PC-9 (cell line): ENCODE measurements around the gene IGFBP7. TPM values are rescaled to one million over a fixed set of nuclear protein-coding genes. Genes with fewer than 3 reads are reported as not detected.

Source experiments
- BruUV-seq: library from RNA; stranded (reverse); fragments of 400-500 nt; replicated peaks from 2 replicates; lab custom pipeline; 2021; lab: Mats Ljungman, UMichigan
- CTCF ChIA-PET: fragments of 300-600 bp; sonication (Branson Sonifier 250); formaldehyde crosslinking; loops from one replicate; lab custom pipeline; 2022; ENCODE audit warnings: antibody characterized with exemption; lab: Charles Lee
- POLR2A ChIA-PET: fragments of 300-600 bp; sonication (Branson Sonifier 250); formaldehyde crosslinking; loops from one replicate; lab custom pipeline; 2022; ENCODE audit warnings: antibody characterized with exemption; ENCODE audit not compliant: unreplicated experiment; lab: Charles Lee
- DNase-seq, 2 experiments: peaks; one replicate each; pipeline versions ENCODE4 v3.0.0 to v3.0.0-alpha.2; 2015 to 2022; ENCODE audit warnings: mixed read lengths in 1 of 2
- H2AFZ ChIP-seq: fragments of 200-600 bp; sonication (generic); 2 replicates; pipeline ENCODE4 v1.8.1; 2017; ENCODE audit warnings: antibody characterized with exemption
- H3F3A ChIP-seq: fragments of 200-600 bp; sonication (generic); 2 replicates; pipeline ENCODE4 v1.8.1; 2017; ENCODE audit warnings: antibody characterized with exemption, mild to moderate bottlenecking, low read depth; ENCODE audit not compliant: insufficient read depth
- H3K27ac ChIP-seq: fragments of 200-600 bp; sonication (generic); 2 replicates; pipeline ENCODE4 v1.6.1; 2016; ENCODE audit warnings: mixed run types
- H3K27me3 ChIP-seq: fragments of 200-600 bp; sonication (generic); 2 replicates; pipeline ENCODE4 v1.6.1; 2016; ENCODE audit warnings: low read depth, mixed run types; ENCODE audit not compliant: insufficient read depth
- H3K36me3 ChIP-seq: fragments of 200-600 bp; sonication (generic); 2 replicates; pipeline ENCODE4 v1.6.1; 2016; ENCODE audit warnings: low read depth, mixed run types
- H3K4me1 ChIP-seq: fragments of 200-600 bp; sonication (generic); replicated peaks from 2 replicates; pipeline ENCODE4 v1.6.1; 2016; ENCODE audit warnings: mixed run types; ENCODE audit not compliant: insufficient read depth
- H3K4me2 ChIP-seq: fragments of 200-600 bp; sonication (generic); 2 replicates; pipeline ENCODE4 v1.6.1; 2017; ENCODE audit warnings: mixed run types
- H3K4me3 ChIP-seq: fragments of 200-600 bp; sonication (generic); 2 replicates; pipeline ENCODE4 v1.6.1; 2016; ENCODE audit warnings: mixed run types
- H3K79me2 ChIP-seq: fragments of 200-600 bp; sonication (generic); 2 replicates; pipeline ENCODE4 v1.6.1; 2017; ENCODE audit warnings: low read depth, mixed run types
- H3K9me2 ChIP-seq: fragments of 200-600 bp; sonication (generic); 2 replicates; pipeline ENCODE4 v1.8.1; 2017; ENCODE audit warnings: mild to moderate bottlenecking; ENCODE audit not compliant: insufficient read depth
- H3K9me3 ChIP-seq: fragments of 200-600 bp; sonication (generic); 2 replicates; pipeline ENCODE4 v1.8.1; 2016; ENCODE audit warnings: low read depth; ENCODE audit not compliant: insufficient read depth
- H4K20me1 ChIP-seq: fragments of 200-600 bp; sonication (generic); 2 replicates; pipeline ENCODE4 v1.8.1; 2017; ENCODE audit not compliant: insufficient read depth
- CTCF ChIP-seq: fragments of 200-600 bp; sonication (generic); conservative IDR thresholded peaks from 2 replicates; pipeline ENCODE4 v1.6.1; 2017; ENCODE audit warnings: mixed run types, antibody characterized with exemption, mild to moderate bottlenecking, moderate library complexity
- EZH2 ChIP-seq: fragments of 200-600 bp; sonication (generic); IDR thresholded peaks from 2 replicates; pipeline ENCODE4 v1.8.0; 2017; ENCODE audit warnings: antibody characterized with exemption, low read depth
- intact Hi-C: fragments of 100-400 bp; cut with micrococcal nuclease; formaldehyde crosslinking; loops from one replicate; pipeline ENCODE4 v1.10.0; 2022; ENCODE audit not compliant: unreplicated experiment
- total RNA-seq: library from RNA; stranded (reverse); gene quantifications from 2 replicates; pipeline ENCODE4 v1.2.3, GENCODE V29; 2021

IGFBP7 gene
- total RNA-seq, 1 experiment from 2014 or later, result 127 TPM

GRCh38 chr4:57102050-57102624 is 8.0 kb downstream of the IGFBP7 start:
- intact Hi-C loops, result loop anchor here (1.0 kb wide), 1 partner anchor 9 kb away; no protein-coding TSS in a partner anchor
- peak in 1 of 2 experiments; percentile 56 for DNase-seq
- H4K20me1 ChIP-seq, result no peaks in the 10 kb centered on the region
- no peaks in the 10 kb centered on the region for H3K79me2 ChIP-seq
- H3K27me3 ChIP-seq, result no peaks in the 10 kb centered on the region
- H3K4me3 ChIP-seq, result no peak overlapping the region
- H3K4me1 ChIP-seq, result no peaks in the 10 kb centered on the region
- no peaks in the 10 kb centered on the region for H3K9me2 ChIP-seq
- H3K4me2 ChIP-seq, result no peak overlapping the region
- TF ChIP-seq EZH2, result no peak
- no peak for TF ChIP-seq CTCF
- BruUV-seq, result no TSS peak
- no peaks in the 10 kb centered on the region for H3K36me3 ChIP-seq
- H3K9me3 ChIP-seq, result no peaks in the 10 kb centered on the region
- POLR2A ChIA-PET, result interaction anchor here (0.6 kb wide), 1 partner anchor 21 kb away, joined by 3 read pairs; no protein-coding TSS in a partner anchor
- CTCF ChIA-PET, result interaction anchor here (0.7 kb wide), 1 partner anchor 64 kb away, joined by 4 read pairs; no protein-coding TSS in a partner anchor
- no peak overlapping the region for H3K27ac ChIP-seq
- no peak overlapping the region for H2AFZ ChIP-seq
- H3F3A ChIP-seq, result no peaks in the 10 kb centered on the region

DNA sequence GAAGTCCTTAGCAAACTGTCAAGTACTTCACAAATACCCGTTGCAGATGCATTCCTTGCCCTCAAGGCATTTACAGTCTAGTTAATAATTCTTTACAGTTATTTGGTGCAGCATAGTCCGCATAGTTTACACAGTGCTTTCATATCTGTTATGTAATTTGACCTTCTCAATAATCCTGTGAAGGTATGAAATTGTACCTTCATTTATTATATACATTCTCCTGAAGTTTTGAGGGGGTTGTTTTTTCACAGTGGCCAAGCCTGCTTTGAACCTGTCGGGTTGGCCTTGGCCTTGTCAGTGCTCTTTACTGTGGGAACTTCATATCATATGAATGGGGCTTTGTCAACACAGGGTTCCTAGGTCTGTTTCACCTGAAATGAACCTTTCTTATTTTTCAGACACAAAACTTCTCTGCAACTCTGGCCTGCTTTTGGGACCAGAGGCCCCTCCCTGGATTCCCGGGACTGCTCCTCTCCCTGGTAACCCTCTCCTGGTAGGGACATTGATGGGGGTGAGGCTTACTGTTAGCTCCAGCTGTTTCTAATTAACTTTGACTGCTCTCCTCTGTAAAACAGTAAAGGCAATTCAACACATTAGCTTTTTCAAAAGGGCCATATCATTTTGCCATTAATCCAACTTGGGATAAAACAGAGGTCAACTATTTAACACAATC is 9.1 kb downstream of the IGFBP7 start:
- CTCF ChIA-PET, result interaction anchor here (0.7 kb wide), 1 partner anchor 63 kb away, joined by 4 read pairs; no protein-coding TSS in a partner anchor
- Histone ChIP-seq H3K36me3 (no peaks in the 10 kb centered on the region), H2AFZ (no peak overlapping the region), H3K4me1 (no peaks in the 10 kb centered on the region), H3K9me3 (no peaks in the 10 kb centered on the region), H3F3A (no peaks in the 10 kb centered on the region), H3K79me2 (no peaks in the 10 kb centered on the region), H3K9me2 (no peaks in the 10 kb centered on the region), H3K4me3 (no peak overlapping the region), H3K27ac (no peak overlapping the region), H4K20me1 (no peaks in the 10 kb centered on the region), H3K4me2 (no peak overlapping the region), H3K27me3 (no peaks in the 10 kb centered on the region)
- no TSS peak for BruUV-seq
- intact Hi-C loops, result no loop called here
- POLR2A ChIA-PET, result no interaction called here
- TF ChIP-seq EZH2, result no peak
- no peak for DNase-seq

- Histone ChIP-seq H2AFZ (no peak overlapping the region), H3K36me3 (no peaks in the 10 kb centered on the region), H3K9me3 (no peaks in the 10 kb centered on the region), H4K20me1 (no peaks in the 10 kb centered on the region), H3K9me2 (no peaks in the 10 kb centered on the region), H3F3A (no peaks in the 10 kb centered on the region), H3K4me2 (no peak overlapping the region), H3K4me1 (no peaks in the 10 kb centered on the region), H3K4me3 (no peak overlapping the region), H3K27ac (no peak overlapping the region), H3K79me2 (no peaks in the 10 kb centered on the region), H3K27me3 (no peaks in the 10 kb centered on the region)
- ChIA-PET CTCF (no interaction called here), POLR2A (no interaction called here)
- TF ChIP-seq CTCF (no peak), EZH2 (no peak)
- BruUV-seq, result no TSS peak
- DNase-seq, result no peak
- intact Hi-C loops, result no loop called here
These were observed 10.8 kb downstream of the IGFBP7 start for GRCh38 chr4:57099363-57099762.
